ENCODE measurements around the gene CIPC.

- TF ChIP-seq CTCF (IDR thresholded peaks at IDR 0.05) (no peak), POLR2A (IDR thresholded peaks at IDR 0.05) (no peak), EP300 (IDR thresholded peaks at IDR 0.05) (no peak)
Measured at GRCh38 chr14:77142005-77142800, 44.1 kb downstream of the CIPC start.
